ENCODE results near the gene C13orf46. TPM values are rescaled to one million over a fixed set of nuclear protein-coding genes. Genes with fewer than 3 reads are reported as not detected.

C13orf46 gene
- total and polyA plus RNA-seq, 2 of the 8 experiments (the other 6 are each of a cell fraction or from before 2014, with no cell fraction given): 0.23 to 0.28 TPM

DNA sequence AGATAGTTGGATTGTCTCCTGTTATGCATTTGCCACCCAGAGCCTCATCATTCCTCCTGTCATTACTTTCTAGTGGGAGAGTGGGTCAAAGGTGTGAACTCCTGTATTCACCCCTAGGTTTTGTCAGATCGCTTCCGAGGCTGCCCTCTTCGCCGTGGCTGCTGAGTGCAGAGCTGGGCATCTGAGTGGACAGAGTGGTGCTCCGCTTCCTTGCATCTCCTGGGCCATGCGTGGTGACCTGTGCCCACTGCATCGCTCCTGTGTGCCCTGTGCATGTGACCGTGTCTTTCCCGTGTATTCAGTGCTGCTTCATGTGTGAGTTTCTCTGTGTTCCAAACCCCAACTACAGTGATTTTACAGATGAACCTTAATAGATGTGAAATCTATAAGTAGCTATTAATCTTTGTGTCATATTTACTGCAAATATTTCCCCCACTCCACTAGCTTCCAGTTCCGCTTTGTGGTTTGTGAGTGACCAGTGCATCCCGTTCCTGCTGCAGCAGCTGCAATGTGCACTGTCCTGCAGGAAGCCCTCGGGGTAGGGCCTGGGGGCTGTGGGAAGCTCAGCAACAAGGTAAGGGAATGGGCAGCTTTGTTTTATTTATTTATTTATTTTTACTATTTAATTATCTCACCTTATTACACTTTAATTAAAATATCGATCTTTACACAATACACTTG is 53.1 kb downstream of the C13orf46 start (continued):
- TF ChIP-seq CBX5 (IDR thresholded peaks at IDR 0.05; ENCODE audit: low read depth, low read length): no peak
- no peak for TF ChIP-seq KDM4A (IDR thresholded peaks at IDR 0.05; ENCODE audit: low read depth, low read length, severe bottlenecking)
- no peak for TF ChIP-seq YY1 (IDR thresholded peaks at IDR 0.05; ENCODE audit: low read depth, low read length)
- no peak for TF ChIP-seq SP2 (IDR thresholded peaks at IDR 0.05; ENCODE audit: low read length)
- TF ChIP-seq TBP (IDR thresholded peaks at IDR 0.05; ENCODE audit: low read depth, low read length): no peak
- no peak for TF ChIP-seq POLR2A (IDR thresholded peaks at IDR 0.05; ENCODE audit: control extremely low read depth in 1 of 2, low read depth in 2 of 2, low read length in 2 of 2)
- no peak for TF ChIP-seq CHD2 (IDR thresholded peaks at IDR 0.05; ENCODE audit: low read length)
- no peak for TF ChIP-seq TEAD4 (IDR thresholded peaks at IDR 0.05; ENCODE audit: low read depth, low read length)
- no peak for TF ChIP-seq ZNF274 (IDR thresholded peaks at IDR 0.05; ENCODE audit: borderline replicate concordance, extremely low read depth, low read length)

All from H1 (cell line).